ENCODE data around the gene IFT25. TPM values are rescaled to one million over a fixed set of nuclear protein-coding genes. Genes with fewer than 3 reads are reported as not detected.
"Not testable (repeated sequence)": the region's sequence is repeated elsewhere in the genome, so short reads cannot be mapped to it uniquely, and the experiment has no call there.

Gene IFT25
- polyA plus RNA-seq, 4 donors, result 18.0 to 31.3 (median 20.3) TPM

- peaks cover 0 to 7% (median 2%) of the 10 kb centered on the region in 3 donors for H3K4me1 ChIP-seq (ENCODE audit: control insufficient read depth in 3 of 3, insufficient read depth in 2 of 3, low read depth in 1 of 3, low read length in 2 of 3)
- H3K4me3 ChIP-seq (ENCODE audit: low read depth in 1 of 3, low read length in 3 of 3), result no peak overlapping the region
- WGBS, 3 donors, result 55 to 86% (median 82%) methylated on average over 5 of the region's 5 CpGs
- no peaks in the 10 kb centered on the region for H3K27me3 ChIP-seq (ENCODE audit: control insufficient read depth in 3 of 3, insufficient read depth in 3 of 3, low read length in 3 of 3)
- H3K27ac ChIP-seq (ENCODE audit: low read depth in 1 of 3, low read length in 2 of 3), result peak overlapping the region in 1 of 3 donors; percentile 26
- H3K36me3 ChIP-seq (ENCODE audit: control insufficient read depth in 3 of 3, insufficient read depth in 2 of 3, low read depth in 1 of 3, low read length in 3 of 3), result no peaks in the 10 kb centered on the region
- FAIRE-seq (no peak), DNase-seq (no peak)
- H3K9me3 ChIP-seq (ENCODE audit: control insufficient read depth in 2 of 2, insufficient read depth in 1 of 2, low read depth in 1 of 2, low read length in 1 of 2), result no peaks in the 10 kb centered on the region
Measured at GRCh38 chr1:53892911-53893310, 52.6 kb downstream of the IFT25 start.

GRCh38 chr1:53891678-53892077 lies 53.8 kb downstream of the IFT25 start:
- WGBS, 3 donors, result 70 to 96% (median 81%) methylated on average over 2 of the region's 2 CpGs
- DNase-seq (peak in 1 of 2 donors; percentile 28), FAIRE-seq (no peak)
- peaks cover 0 to 7% (median 2%) of the 10 kb centered on the region in 3 donors for H3K4me1 ChIP-seq (ENCODE audit: control insufficient read depth in 3 of 3, insufficient read depth in 2 of 3, low read depth in 1 of 3, low read length in 2 of 3)
- H3K9me3 ChIP-seq (ENCODE audit: control insufficient read depth in 2 of 2, insufficient read depth in 1 of 2, low read depth in 1 of 2, low read length in 1 of 2), result no peaks in the 10 kb centered on the region
- H3K36me3 ChIP-seq (ENCODE audit: control insufficient read depth in 3 of 3, insufficient read depth in 2 of 3, low read depth in 1 of 3, low read length in 3 of 3), result peaks cover 0 to 3% (median 0%) of the 10 kb centered on the region in 3 donors
- H3K4me3 ChIP-seq (ENCODE audit: low read depth in 1 of 3, low read length in 3 of 3), result no peak overlapping the region
- no peaks in the 10 kb centered on the region for H3K27me3 ChIP-seq (ENCODE audit: control insufficient read depth in 3 of 3, insufficient read depth in 3 of 3, low read length in 3 of 3)
- no peak overlapping the region for H3K27ac ChIP-seq (ENCODE audit: low read depth in 1 of 3, low read length in 2 of 3)

GRCh38 chr1:53891018-53891417 lies 54.5 kb downstream of the IFT25 start:
- DNase-seq, result no peak
- Histone ChIP-seq H3K4me3 (ENCODE audit: low read depth in 1 of 3, low read length in 3 of 3) (no peak overlapping the region), H3K27me3 (ENCODE audit: control insufficient read depth in 3 of 3, insufficient read depth in 3 of 3, low read length in 3 of 3) (no peaks in the 10 kb centered on the region), H3K4me1 (ENCODE audit: control insufficient read depth in 3 of 3, insufficient read depth in 2 of 3, low read depth in 1 of 3, low read length in 2 of 3) (peaks cover 0 to 7% (median 2%) of the 10 kb centered on the region in 3 donors), H3K36me3 (ENCODE audit: control insufficient read depth in 3 of 3, insufficient read depth in 2 of 3, low read depth in 1 of 3, low read length in 3 of 3) (peaks cover 0 to 3% (median 0%) of the 10 kb centered on the region in 3 donors), H3K9me3 (ENCODE audit: control insufficient read depth in 2 of 2, insufficient read depth in 1 of 2, low read depth in 1 of 2, low read length in 1 of 2) (no peaks in the 10 kb centered on the region), H3K27ac (ENCODE audit: low read depth in 1 of 3, low read length in 2 of 3) (no peak overlapping the region)
- WGBS, 3 donors, result 65 to 86% (median 68%) methylated on average over 2 of the region's 2 CpGs
- no peak for FAIRE-seq

- peaks cover 0 to 7% (median 2%) of the 10 kb centered on the region in 3 donors for H3K4me1 ChIP-seq (ENCODE audit: control insufficient read depth in 3 of 3, insufficient read depth in 2 of 3, low read depth in 1 of 3, low read length in 2 of 3)
- no peak overlapping the region for H3K27ac ChIP-seq (ENCODE audit: low read depth in 1 of 3, low read length in 2 of 3)
- peak overlapping the region in 1 of 3 donors; percentile 99 for H3K4me3 ChIP-seq (ENCODE audit: low read depth in 1 of 3, low read length in 3 of 3)
- H3K36me3 ChIP-seq (ENCODE audit: control insufficient read depth in 3 of 3, insufficient read depth in 2 of 3, low read depth in 1 of 3, low read length in 3 of 3), result peaks cover 0 to 3% (median 0%) of the 10 kb centered on the region in 3 donors
- DNase-seq, result peak in 1 of 2 donors; percentile 18
- no peaks in the 10 kb centered on the region for H3K27me3 ChIP-seq (ENCODE audit: control insufficient read depth in 3 of 3, insufficient read depth in 3 of 3, low read length in 3 of 3)
- no peak for FAIRE-seq
- H3K9me3 ChIP-seq (ENCODE audit: control insufficient read depth in 2 of 2, insufficient read depth in 1 of 2, low read depth in 1 of 2, low read length in 1 of 2), result no peaks in the 10 kb centered on the region
- WGBS, 3 donors, result 43 to 71% (median 61%) methylated on average over 7 of the region's 7 CpGs
Measured at GRCh38 chr1:53890522-53890941, 55.0 kb downstream of the IFT25 start.

GRCh38 chr1:53889304-53890298 lies 55.9 kb downstream of the IFT25 start, which contains the start of gene YIPF1:
TSS of gene YIPF1 (minus strand) at chr1:53889797. CDS start at chr1:53888937, 860 bp downstream.
- WGBS, 3 donors, result 2 to 3% (median 3%) methylated on average over 37 to 62 of the region's 62 CpGs
- H3K27me3 ChIP-seq (ENCODE audit: control insufficient read depth in 3 of 3, insufficient read depth in 3 of 3, low read length in 3 of 3), result no peaks in the 10 kb centered on the region
- peaks cover 0 to 7% (median 2%) of the 10 kb centered on the region in 3 donors for H3K4me1 ChIP-seq (ENCODE audit: control insufficient read depth in 3 of 3, insufficient read depth in 2 of 3, low read depth in 1 of 3, low read length in 2 of 3)
- H3K4me3 ChIP-seq (ENCODE audit: low read depth in 1 of 3, low read length in 3 of 3), result peak within 1 kb of the TSS; percentile 68 to 99 (median 88)
- peak within 1 kb of the TSS; percentile 55 to 83 (median 62) for H3K27ac ChIP-seq (ENCODE audit: low read depth in 1 of 3, low read length in 2 of 3)
- DNase-seq (peak; percentile 90 to 93), FAIRE-seq (no peak)
- peaks cover 0 to 3% (median 0%) of the 10 kb centered on the region in 3 donors for H3K36me3 ChIP-seq (ENCODE audit: control insufficient read depth in 3 of 3, insufficient read depth in 2 of 3, low read depth in 1 of 3, low read length in 3 of 3)
- no peaks in the 10 kb centered on the region for H3K9me3 ChIP-seq (ENCODE audit: control insufficient read depth in 2 of 2, insufficient read depth in 1 of 2, low read depth in 1 of 2, low read length in 1 of 2)

GRCh38 chr1:53888681-53889080 lies 56.8 kb downstream of the IFT25 start:
- Histone ChIP-seq H3K9me3 (ENCODE audit: control insufficient read depth in 2 of 2, insufficient read depth in 1 of 2, low read depth in 1 of 2, low read length in 1 of 2) (no peaks in the 10 kb centered on the region), H3K4me1 (ENCODE audit: control insufficient read depth in 3 of 3, insufficient read depth in 2 of 3, low read depth in 1 of 3, low read length in 2 of 3) (peaks cover 0 to 7% (median 2%) of the 10 kb centered on the region in 3 donors), H3K27ac (ENCODE audit: low read depth in 1 of 3, low read length in 2 of 3) (no peak overlapping the region), H3K36me3 (ENCODE audit: control insufficient read depth in 3 of 3, insufficient read depth in 2 of 3, low read depth in 1 of 3, low read length in 3 of 3) (peaks cover 0 to 6% (median 0%) of the 10 kb centered on the region in 3 donors), H3K4me3 (ENCODE audit: low read depth in 1 of 3, low read length in 3 of 3) (peak overlapping the region in 1 of 3 donors; percentile 99), H3K27me3 (ENCODE audit: control insufficient read depth in 3 of 3, insufficient read depth in 3 of 3, low read length in 3 of 3) (no peaks in the 10 kb centered on the region)
- DNase-seq (no peak), FAIRE-seq (no peak)
- 49 to 59% (median 50%) methylated on average over 2 of the region's 2 CpGs for WGBS, 3 donors

- not testable (repeated sequence) for H3K4me1 ChIP-seq (ENCODE audit: control insufficient read depth in 3 of 3, insufficient read depth in 2 of 3, low read depth in 1 of 3, low read length in 2 of 3); H3K4me3 ChIP-seq (ENCODE audit: low read depth in 1 of 3, low read length in 3 of 3); FAIRE-seq; DNase-seq; H3K27me3 ChIP-seq (ENCODE audit: control insufficient read depth in 3 of 3, insufficient read depth in 3 of 3, low read length in 3 of 3); H3K9me3 ChIP-seq (ENCODE audit: control insufficient read depth in 2 of 2, insufficient read depth in 1 of 2, low read depth in 1 of 2, low read length in 1 of 2); H3K27ac ChIP-seq (ENCODE audit: low read depth in 1 of 3, low read length in 2 of 3)
- peaks cover 2 to 12% (median 3%) of the 10 kb centered on the region in 3 donors for H3K36me3 ChIP-seq (ENCODE audit: control insufficient read depth in 3 of 3, insufficient read depth in 2 of 3, low read depth in 1 of 3, low read length in 3 of 3)
- 94 to 98% (median 94%) methylated on average over 6 of the region's 6 CpGs for WGBS, 3 donors
Measured at GRCh38 chr1:53883600-53883999, 61.9 kb downstream of the IFT25 start.

GRCh38 chr1:53881853-53882252 lies 63.6 kb downstream of the IFT25 start:
- not testable (repeated sequence) for H3K4me3 ChIP-seq (ENCODE audit: low read depth in 1 of 3, low read length in 3 of 3); FAIRE-seq; DNase-seq; H3K4me1 ChIP-seq (ENCODE audit: control insufficient read depth in 3 of 3, insufficient read depth in 2 of 3, low read depth in 1 of 3, low read length in 2 of 3); H3K27me3 ChIP-seq (ENCODE audit: control insufficient read depth in 3 of 3, insufficient read depth in 3 of 3, low read length in 3 of 3); H3K27ac ChIP-seq (ENCODE audit: low read depth in 1 of 3, low read length in 2 of 3); H3K9me3 ChIP-seq (ENCODE audit: control insufficient read depth in 2 of 2, insufficient read depth in 1 of 2, low read depth in 1 of 2, low read length in 1 of 2)
- H3K36me3 ChIP-seq (ENCODE audit: control insufficient read depth in 3 of 3, insufficient read depth in 2 of 3, low read depth in 1 of 3, low read length in 3 of 3), result peaks cover 2 to 21% (median 3%) of the 10 kb centered on the region in 3 donors
- WGBS, 3 donors, result 92 to 98% (median 97%) methylated on average over 2 of the region's 2 CpGs
